Bronchial epithelial cell (primary cell): Measurements from ENCODE around the gene C1orf21. TPM values are rescaled to one million over a fixed set of nuclear protein-coding genes. Genes with fewer than 3 reads are reported as not detected.

ENCODE experiments used
- DNase-seq: peaks from one replicate; pipeline ENCODE4 v3.0.0-alpha.2; 2010; ENCODE audit warnings: low read depth
- FAIRE-seq: peaks from 2 replicates; lab custom pipeline; 2011; peaks lifted over from hg19 to GRCh38; lab: Jason Lieb, UNC
- H3K27me3 ChIP-seq: 2 replicates; pipeline ENCODE4 v1.5.1; 2011; ENCODE audit warnings: low read length; ENCODE audit not compliant: control insufficient read depth, insufficient read depth
- H3K36me3 ChIP-seq: 2 replicates; pipeline ENCODE4 v1.5.1; 2011; ENCODE audit warnings: low read length; ENCODE audit not compliant: control insufficient read depth, insufficient read depth
- H3K4me3 ChIP-seq: 2 replicates; pipeline ENCODE4 v1.5.1; 2011; ENCODE audit warnings: mild to moderate bottlenecking, low read depth, low read length, control low read depth
- total RNA-seq: library from RNA; depleted of rRNA; stranded (reverse); fragments of >200 nt; gene quantifications from 2 replicates; pipeline ENCODE4 v1.2.1, GENCODE V29; 2014
- TF ChIP-seq, protein P1 (sequence below): IDR thresholded peaks from 2 replicates; pipeline ENCODE4 v1.5.1; 2011; ENCODE audit warnings: mild to moderate bottlenecking, moderate library complexity, low read length, control low read depth, inconsistent platforms; ENCODE audit not compliant: insufficient read depth, severe bottlenecking

The C1orf21 gene
- total RNA-seq, 1 donor from 2014 or later, result 10.3 TPM

DNA sequence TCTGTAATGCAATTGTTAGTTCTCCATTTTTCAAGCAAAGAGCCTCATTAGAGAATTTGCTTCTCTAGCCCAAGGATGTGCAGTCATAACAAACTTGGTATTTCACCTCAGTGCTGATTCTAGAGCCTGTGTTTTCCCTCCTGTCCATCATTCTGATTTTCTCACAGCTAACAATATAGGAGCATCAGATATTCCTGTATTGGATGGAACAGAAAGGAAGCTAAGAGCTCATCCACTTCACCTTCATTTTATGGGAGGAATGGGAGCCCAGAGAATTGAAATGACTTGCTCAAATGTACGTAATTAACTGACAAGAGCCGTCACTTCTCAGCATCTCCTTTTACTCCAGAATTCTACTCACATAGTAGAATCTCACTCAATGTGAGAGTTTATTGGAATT is 271.2 kb downstream of the C1orf21 start:
- no peak for FAIRE-seq
- no peak for DNase-seq
- Histone ChIP-seq H3K27me3 (no peaks in the 10 kb centered on the region), H3K4me3 (no peak overlapping the region), H3K36me3 (no peaks in the 10 kb centered on the region)
- TF ChIP-seq, protein P1, sequence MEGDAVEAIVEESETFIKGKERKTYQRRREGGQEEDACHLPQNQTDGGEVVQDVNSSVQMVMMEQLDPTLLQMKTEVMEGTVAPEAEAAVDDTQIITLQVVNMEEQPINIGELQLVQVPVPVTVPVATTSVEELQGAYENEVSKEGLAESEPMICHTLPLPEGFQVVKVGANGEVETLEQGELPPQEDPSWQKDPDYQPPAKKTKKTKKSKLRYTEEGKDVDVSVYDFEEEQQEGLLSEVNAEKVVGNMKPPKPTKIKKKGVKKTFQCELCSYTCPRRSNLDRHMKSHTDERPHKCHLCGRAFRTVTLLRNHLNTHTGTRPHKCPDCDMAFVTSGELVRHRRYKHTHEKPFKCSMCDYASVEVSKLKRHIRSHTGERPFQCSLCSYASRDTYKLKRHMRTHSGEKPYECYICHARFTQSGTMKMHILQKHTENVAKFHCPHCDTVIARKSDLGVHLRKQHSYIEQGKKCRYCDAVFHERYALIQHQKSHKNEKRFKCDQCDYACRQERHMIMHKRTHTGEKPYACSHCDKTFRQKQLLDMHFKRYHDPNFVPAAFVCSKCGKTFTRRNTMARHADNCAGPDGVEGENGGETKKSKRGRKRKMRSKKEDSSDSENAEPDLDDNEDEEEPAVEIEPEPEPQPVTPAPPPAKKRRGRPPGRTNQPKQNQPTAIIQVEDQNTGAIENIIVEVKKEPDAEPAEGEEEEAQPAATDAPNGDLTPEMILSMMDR, result no peak

DNA sequence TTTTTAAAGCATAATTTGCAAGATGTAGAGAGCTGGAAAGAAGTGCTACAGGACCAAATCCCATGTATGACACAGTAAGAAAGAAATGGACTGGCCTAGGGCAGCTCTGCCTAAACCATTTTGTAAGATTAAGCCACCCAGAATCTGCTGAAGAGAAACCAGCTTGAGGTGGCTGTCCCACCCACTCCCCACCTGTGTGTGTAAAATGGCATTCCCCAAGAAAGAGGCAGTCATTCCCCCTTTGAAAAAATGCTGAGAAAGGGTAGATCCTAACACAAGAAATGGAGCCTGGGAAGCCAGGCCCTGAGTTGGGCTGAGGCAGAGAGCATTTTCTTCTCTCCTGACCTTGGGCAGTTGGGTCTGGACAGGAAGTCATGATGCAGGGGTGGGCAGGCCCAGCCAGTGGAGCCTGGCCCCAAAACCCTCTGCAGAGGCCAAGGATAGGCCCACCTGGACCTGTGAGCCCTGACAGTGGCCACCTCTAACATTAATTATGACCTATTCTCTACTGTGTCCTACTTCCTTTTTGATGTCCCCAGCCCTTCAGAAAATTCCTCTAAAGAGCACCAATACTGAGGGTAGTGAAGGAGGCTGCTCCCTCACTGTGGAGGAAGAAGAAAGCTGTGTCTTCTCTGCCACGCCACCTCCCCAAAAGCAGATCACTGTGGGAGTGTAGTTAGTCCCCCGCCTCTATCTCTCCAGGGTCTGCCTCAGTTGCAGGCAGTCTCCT is 273.8 kb downstream of the C1orf21 start:
- DNase-seq (peak; percentile 4), FAIRE-seq (no peak)
- Histone ChIP-seq H3K27me3 (no peaks in the 10 kb centered on the region), H3K4me3 (no peak overlapping the region), H3K36me3 (no peaks in the 10 kb centered on the region)
- TF ChIP-seq, protein P1, result no peak

DNA sequence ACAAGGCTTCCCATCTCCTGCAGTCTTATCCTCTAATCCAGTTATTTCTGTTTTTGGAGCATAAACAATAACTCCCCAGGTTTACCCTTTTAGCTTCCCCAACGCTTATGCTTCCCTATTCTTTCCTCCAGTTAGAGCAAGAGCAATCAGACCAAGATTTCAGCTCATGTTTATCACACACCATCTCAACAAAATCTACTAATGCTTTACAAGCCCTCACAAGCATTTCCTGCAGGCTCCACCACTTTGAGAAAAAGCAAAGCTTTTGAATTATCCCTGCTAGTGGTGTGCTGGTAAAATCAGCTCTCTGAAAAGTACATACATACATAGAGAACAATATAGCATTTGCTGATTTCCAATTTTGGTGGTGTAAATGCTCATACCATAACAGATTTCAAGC is 275.0 kb downstream of the C1orf21 start:
- H3K27me3 ChIP-seq, result no peaks in the 10 kb centered on the region
- TF ChIP-seq, protein P1, result no peak
- no peak overlapping the region for H3K4me3 ChIP-seq
- FAIRE-seq (no peak), DNase-seq (no peak)
- H3K36me3 ChIP-seq, result no peaks in the 10 kb centered on the region

DNA sequence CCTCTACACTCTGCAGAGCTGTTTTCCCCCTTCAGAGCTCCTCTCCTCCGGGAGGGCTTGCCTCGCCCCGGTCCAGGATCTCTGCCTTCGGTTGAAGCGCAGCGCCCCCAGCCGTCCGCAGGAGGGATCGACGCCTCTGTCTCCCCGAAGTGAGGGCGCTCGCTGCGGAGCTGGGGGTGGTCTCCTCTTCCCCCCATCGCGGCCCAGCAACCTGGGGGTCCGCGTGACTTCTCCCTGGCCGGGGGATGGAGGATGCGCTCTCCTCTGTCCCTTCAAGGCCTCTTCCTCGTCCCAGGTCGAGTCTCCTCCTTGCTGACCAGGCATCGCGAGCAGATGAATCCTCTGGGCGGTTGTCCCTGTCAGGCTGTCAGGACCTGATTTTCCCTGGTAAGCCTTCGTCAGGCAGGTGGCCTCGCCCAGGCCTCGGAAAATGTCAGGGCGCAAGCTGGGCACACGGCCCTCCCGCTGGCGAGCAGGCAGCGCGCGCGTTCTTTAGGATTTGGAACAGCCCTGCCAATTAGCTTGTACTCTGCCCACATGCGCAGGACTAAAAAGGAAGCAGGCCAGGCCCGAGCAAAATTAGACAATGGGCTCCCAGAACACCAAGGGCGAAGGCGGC is 277.3 kb downstream of the C1orf21 start:
- Histone ChIP-seq H3K4me3 (peak overlapping the region; percentile 24), H3K36me3 (no peaks in the 10 kb centered on the region), H3K27me3 (no peaks in the 10 kb centered on the region)
- peak; percentile 29 for DNase-seq
- no peak for FAIRE-seq
- TF ChIP-seq, protein P1, result peak; percentile 98

DNA sequence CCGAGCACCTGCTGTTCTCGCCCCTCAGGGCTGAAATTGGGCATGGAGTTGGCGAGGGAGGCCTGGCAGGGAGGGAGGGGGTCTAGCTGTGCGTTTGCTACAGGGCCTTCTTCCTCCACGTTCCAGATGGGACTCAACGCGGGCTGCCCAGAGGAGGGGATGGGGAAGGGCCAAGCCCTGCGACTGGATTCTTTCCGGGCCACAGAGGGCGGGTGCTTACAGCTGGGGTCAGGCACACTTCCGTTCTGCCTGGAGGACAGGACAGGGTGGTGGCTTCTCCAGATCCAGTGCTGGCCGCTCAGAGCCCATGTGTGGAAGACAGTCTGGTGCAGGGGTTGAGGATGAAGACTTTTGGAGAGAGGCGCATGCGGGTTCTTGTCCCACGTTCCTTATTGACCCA is 277.8 kb downstream of the C1orf21 start:
- TF ChIP-seq, protein P1, result no peak
- no peak for DNase-seq
- no peaks in the 10 kb centered on the region for H3K27me3 ChIP-seq
- FAIRE-seq, result no peak
- H3K36me3 ChIP-seq, result no peaks in the 10 kb centered on the region
- H3K4me3 ChIP-seq, result no peak overlapping the region

DNA sequence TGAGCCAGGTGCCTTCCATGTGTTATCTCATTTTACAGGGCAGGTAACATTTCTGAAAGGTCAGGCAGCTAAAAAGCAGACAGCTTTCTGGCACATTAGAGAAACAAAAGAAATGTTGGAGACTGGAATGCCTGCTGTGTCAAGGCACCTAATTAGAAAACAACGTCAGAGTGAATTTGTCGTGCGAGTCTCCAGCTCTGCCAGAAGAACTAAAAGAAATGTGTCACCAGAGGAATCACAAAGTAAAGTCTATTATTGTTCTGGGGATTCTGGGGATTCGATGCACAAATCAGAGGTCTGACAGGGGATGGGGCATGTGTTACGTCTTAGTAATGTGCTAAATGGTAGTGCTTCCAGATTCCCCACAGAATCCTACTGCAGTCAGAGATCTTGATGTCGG is 278.5 kb downstream of the C1orf21 start:
- DNase-seq, result no peak
- no peaks in the 10 kb centered on the region for H3K27me3 ChIP-seq
- H3K36me3 ChIP-seq, result no peaks in the 10 kb centered on the region
- TF ChIP-seq, protein P1, result no peak
- no peak for FAIRE-seq
- no peak overlapping the region for H3K4me3 ChIP-seq
